SK-N-MC (cell line): Measurements from ENCODE around the gene BRD1.

ENCODE experiments used
- DNase-seq: peaks from one replicate; pipeline ENCODE4 v3.0.0-alpha.2; 2011; ENCODE audit warnings: low read depth, low spot score
- H3K27ac ChIP-seq: fragments of 200-600 bp; sonication (generic); 2 replicates; pipeline ENCODE4 v1.5.1; 2016; ENCODE audit warnings: mixed run types
- H3K36me3 ChIP-seq: fragments of 200-600 bp; sonication (generic); 2 replicates; pipeline ENCODE4 v1.6.1; 2017; ENCODE audit warnings: antibody characterized with exemption, low read length, mixed read lengths; ENCODE audit not compliant: insufficient read depth
- H3K4me3 ChIP-seq: fragments of 200-600 bp; sonication (generic); 2 replicates; pipeline ENCODE4 v1.5.1; 2016
- H3K9ac ChIP-seq: fragments of 200-600 bp; sonication (generic); 2 replicates; pipeline ENCODE4 v1.8.0; 2017; ENCODE audit warnings: mixed run types, mixed read lengths; ENCODE audit not compliant: insufficient read length
- H3K9me3 ChIP-seq: fragments of 200-600 bp; sonication (generic); 2 replicates; pipeline ENCODE4 v1.6.1; 2017; ENCODE audit warnings: low read depth, mild to moderate bottlenecking, antibody characterized with exemption, low read length, moderate library complexity, mixed read lengths
- EZH2 ChIP-seq: fragments of 200-600 bp; sonication (generic); IDR thresholded peaks from one replicate; pipeline ENCODE4 v1.6.1; 2017; ENCODE audit warnings: antibody characterized with exemption
- FOXP2 ChIP-seq: optimal IDR thresholded peaks from 2 replicates; pipeline ENCODE3; 2011; ENCODE audit warnings: mild to moderate bottlenecking, moderate library complexity; ENCODE audit not compliant: insufficient read depth; ENCODE audit errors: extremely low read length, control extremely low read depth
- POLR2AphosphoS5 ChIP-seq: IDR thresholded peaks from 2 replicates; pipeline ENCODE4 v1.6.1; 2012; ENCODE audit warnings: mild to moderate bottlenecking, low read depth, low read length, borderline replicate concordance

Gene BRD1

DNA sequence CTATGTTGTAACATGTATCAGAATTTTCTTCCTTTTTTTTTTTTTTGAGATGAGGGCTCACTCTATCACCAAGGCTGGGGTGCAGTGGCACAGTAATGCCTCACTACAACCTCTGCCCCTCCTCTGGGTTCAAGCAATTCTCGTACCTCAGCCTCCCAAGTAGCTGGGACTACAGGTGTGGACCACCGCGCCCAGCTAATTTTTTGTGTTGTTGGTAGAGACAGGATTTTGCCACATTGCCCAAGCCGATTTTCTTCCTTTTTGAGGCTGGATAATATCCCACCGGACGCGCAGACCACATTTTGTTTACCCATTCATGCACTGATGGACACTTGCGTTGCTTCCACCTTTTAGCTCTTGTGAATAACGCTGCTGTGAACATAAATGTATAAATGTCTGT is 97.0 kb downstream of the BRD1 start:
- Histone ChIP-seq H3K27ac (no peak overlapping the region), H3K9me3 (no peaks in the 10 kb centered on the region), H3K9ac (no peak overlapping the region), H3K36me3 (no peaks in the 10 kb centered on the region), H3K4me3 (no peak overlapping the region)
- no peak for DNase-seq
- TF ChIP-seq FOXP2 = no peak
- no peak for TF ChIP-seq POLR2AphosphoS5
- no peak for TF ChIP-seq EZH2

DNA sequence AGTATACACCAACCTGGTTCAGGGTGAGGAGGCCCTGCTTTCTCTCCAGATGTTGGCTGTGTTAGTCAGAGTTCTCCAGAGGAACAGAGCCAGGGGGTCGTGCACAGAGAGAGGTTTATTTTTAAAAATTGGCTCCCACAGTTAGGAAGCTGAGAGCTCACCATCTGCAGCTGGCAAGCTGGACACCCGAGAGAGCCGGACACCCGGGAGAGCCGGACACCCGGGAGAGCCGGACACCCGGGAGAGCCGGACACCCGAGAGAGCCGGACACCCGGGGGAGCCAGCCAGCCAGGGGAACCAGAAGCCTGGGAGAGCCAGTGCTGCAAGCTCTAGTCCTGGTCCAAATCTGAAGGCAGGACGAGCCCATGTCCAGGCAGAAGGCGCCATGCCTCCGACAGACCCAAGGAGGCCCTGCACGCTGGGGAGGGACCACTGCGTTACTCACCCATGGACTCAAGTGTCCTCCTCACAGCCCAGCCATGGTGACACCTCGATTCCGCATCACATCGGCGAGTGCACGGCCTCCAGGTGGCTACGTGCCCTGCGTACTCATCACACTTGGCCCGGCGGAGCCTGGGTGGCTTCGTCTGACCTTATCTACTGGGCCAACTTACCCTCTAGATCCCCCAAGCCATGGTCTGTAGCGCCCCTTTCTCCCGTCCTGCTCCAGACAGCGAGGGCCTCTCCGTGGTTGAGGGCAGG is 99.0 kb downstream of the BRD1 start:
- Histone ChIP-seq H3K9ac (no peak overlapping the region), H3K27ac (no peak overlapping the region), H3K36me3 (no peaks in the 10 kb centered on the region), H3K4me3 (no peak overlapping the region), H3K9me3 (no peaks in the 10 kb centered on the region)
- TF ChIP-seq EZH2 (no peak), POLR2AphosphoS5 (no peak), FOXP2 (no peak)
- DNase-seq = no peak

DNA sequence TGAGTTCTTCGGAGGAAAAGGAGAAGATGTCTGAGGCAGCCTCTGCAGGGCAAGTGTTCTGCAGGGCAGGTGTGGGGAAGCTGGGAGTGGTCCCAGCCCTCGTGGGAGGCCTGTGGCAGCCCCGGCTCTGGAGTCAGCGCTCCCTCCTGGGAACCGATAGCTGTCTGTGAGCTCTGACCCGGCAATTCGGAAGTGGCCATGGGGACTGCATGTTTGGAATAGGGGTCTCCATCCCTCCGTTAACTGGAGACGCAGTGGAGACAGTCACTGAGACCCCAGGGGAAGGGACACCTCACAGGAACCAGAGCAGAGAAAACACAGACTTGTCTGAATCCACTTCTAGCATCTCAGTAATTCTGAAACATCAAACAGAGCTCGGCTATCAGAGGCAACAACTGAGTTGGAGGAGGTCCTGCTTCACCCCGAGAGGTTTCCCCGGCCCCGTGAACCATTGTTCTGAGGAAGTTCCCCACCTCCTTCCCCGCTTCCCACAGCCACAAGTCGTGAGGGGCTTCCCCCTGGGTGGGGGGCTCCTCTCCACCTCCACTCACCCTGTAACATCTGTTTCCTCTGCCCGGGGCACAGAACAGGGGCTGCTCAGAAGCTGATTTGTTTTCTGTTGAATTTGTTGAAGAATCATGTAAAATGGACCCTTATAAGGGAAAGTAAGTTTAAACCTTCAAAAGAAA is 99.6 kb downstream of the BRD1 start:
- Histone ChIP-seq H3K36me3 (no peaks in the 10 kb centered on the region), H3K27ac (no peak overlapping the region), H3K9ac (no peak overlapping the region), H3K4me3 (no peak overlapping the region), H3K9me3 (no peaks in the 10 kb centered on the region)
- DNase-seq = no peak
- no peak for TF ChIP-seq EZH2

DNA sequence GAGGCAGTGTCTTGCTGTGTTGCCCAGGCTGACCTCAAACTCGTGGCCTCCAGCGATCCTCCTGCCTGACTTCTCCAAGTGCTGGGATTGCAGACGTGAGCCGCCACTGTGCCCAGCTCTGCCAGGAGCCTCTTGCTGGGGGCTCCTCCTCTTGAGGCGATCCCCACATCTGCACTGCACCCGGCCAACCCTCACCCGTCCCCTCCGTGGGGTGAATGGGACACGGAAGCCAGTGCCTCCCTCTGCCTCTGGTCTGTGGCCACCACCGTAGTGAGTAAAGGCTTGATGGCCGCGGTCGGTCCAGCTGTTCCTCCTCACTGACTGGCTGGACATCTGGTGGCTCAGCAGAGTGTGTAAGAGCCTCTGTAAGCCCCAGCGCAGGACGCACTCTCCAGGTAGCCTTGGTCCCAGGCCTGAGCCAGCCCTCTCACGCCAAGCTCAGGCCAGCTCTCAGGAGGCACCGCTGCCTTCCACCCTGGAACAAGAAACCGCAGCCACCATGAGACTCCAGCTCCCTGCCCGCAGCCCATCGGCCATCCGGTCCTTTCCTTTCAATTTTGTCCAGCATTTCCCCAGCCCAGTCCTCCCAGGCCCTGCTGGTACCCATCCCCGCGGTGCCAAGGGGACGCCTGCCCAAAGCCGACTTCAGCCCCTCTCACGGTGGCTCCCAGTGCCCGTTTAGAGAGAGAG is 100.3 kb downstream of the BRD1 start:
- DNase-seq = no peak
- no peak overlapping the region for H3K9ac ChIP-seq
- H3K4me3 ChIP-seq = no peak overlapping the region
- no peaks in the 10 kb centered on the region for H3K36me3 ChIP-seq
- H3K9me3 ChIP-seq = no peaks in the 10 kb centered on the region
- no peak overlapping the region for H3K27ac ChIP-seq
- TF ChIP-seq FOXP2 (no peak), EZH2 (no peak), POLR2AphosphoS5 (no peak)

DNA sequence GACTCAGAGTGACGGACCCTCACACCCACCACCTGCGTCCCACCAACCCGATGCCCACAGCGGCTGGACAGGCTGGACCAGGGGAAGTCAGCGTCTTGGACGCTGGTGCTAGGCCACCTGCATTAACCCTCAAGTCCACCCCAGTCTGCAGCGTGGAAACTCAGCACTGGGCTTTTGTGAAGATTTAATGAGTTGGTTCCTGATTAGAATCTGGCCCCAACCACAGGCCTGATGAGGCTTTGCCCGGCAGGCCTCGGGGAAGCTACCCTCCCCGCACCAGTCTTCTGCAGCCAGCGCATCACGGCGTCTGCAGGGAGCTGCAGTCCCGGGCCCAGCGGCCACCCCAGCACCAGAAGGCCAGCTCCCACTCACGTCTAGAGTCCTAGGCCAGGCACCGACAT is 101.0 kb downstream of the BRD1 start:
- no peak for DNase-seq
- TF ChIP-seq EZH2 (no peak), FOXP2 (no peak), POLR2AphosphoS5 (no peak)

DNA sequence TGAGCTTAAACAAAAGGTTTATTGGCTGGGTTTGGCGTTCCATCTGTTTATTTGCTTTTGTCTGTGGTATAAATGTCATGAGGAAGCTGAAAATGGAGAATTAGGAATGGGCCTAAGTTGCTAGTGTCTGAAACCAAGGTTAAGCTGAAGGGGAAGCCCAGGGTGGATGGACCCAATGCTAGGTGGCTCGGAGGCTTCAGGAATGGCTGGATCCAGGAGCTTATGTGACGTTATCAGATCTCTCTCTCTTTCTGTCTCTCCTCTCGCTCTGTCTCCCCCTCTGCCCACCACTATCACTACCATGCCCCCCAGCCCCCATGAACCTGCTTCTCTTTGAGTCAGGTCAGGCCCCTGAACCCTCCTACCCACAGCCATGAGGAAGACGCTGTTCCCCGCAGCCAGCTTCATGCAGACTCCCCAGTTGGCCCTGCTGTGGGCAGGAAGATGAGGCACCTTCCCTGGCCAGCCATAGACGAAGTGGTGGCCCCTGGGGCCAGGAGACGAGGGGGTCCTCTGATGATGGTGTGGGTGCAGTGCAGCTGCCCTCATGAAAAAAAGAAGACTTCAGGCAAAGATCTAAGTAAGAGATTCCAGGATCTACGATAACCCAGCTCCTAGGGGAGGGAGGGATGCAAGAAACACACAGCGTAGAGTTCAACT is 101.5 kb downstream of the BRD1 start:
- H3K9me3 ChIP-seq = no peaks in the 10 kb centered on the region
- no peaks in the 10 kb centered on the region for H3K36me3 ChIP-seq
- no peak overlapping the region for H3K9ac ChIP-seq
- no peak overlapping the region for H3K27ac ChIP-seq
- DNase-seq = no peak
- H3K4me3 ChIP-seq = no peak overlapping the region
- TF ChIP-seq POLR2AphosphoS5 (no peak), FOXP2 (no peak)

More for the DNA sequence above, 101.0 kb downstream of the BRD1 start:
- Histone ChIP-seq H3K9me3 (no peaks in the 10 kb centered on the region), H3K4me3 (no peak overlapping the region), H3K9ac (no peak overlapping the region), H3K27ac (no peak overlapping the region), H3K36me3 (no peaks in the 10 kb centered on the region)

DNA sequence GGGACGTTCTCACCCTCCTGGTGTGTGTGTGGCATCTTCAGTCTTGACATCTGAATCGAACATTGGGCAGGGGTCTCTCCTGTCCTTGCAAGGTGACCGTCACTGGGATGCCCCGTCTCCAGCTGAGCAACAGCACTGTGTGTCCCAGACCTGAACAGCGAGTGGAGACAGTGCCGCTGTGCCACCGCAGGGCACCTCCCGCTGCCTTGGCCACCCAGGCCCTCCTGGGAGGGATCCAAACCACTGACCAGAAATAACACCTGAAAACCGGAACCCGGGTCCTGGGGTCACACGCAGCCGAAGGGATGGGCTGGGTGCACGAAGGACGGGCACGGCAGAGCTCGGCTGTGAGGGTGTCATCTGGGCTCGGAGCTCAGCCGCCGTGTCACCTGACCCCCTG is 102.2 kb downstream of the BRD1 start:
- TF ChIP-seq POLR2AphosphoS5 = no peak
- no peaks in the 10 kb centered on the region for H3K9me3 ChIP-seq
- peak overlapping the region; percentile 99; the same call in 1 of the 2 replicates for H3K4me3 ChIP-seq
- no peak overlapping the region for H3K27ac ChIP-seq
- H3K36me3 ChIP-seq = no peaks in the 10 kb centered on the region
- no peak for DNase-seq
- no peak overlapping the region for H3K9ac ChIP-seq

DNA sequence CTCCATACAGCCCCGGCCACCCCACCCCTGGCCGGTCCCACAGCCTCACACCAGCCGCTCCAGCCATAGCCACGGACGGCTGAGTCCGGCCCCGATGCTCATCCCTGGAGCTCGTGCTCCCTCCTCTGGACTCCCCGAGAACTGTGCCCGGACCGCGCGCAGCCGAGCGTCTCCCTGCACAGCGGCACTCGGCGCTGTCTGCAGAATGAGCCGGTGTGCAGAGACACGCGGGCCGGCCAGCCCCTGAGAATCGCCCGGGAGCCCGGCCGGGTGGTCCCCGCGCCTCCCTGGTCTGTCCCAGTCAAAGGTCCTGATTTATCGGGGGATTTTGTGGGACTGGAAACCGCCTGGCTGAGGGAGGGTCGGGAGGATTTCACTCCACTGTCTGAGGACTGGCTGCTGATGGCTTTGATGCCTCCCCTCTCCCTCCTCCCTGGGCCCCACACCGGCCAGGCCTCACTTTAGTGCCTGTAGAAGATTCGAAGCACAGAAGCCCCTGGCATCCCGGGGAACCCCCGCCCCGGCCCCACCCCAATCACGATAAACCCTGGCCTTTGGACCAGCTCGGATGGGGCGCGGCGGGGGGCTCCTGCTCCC is 102.7 kb downstream of the BRD1 start:
- Histone ChIP-seq H3K9ac (peak overlapping the region; percentile 90), H3K9me3 (no peaks in the 10 kb centered on the region), H3K27ac (no peak overlapping the region), H3K4me3 (peak overlapping the region; percentile 99), H3K36me3 (no peaks in the 10 kb centered on the region)
- TF ChIP-seq EZH2 = no peak
- TF ChIP-seq POLR2AphosphoS5 = no peak
- no peak for TF ChIP-seq FOXP2
- DNase-seq = no peak
